Endothelial cell of umbilical vein (primary cell): ENCODE measurements around the gene ENGASE. TPM values are rescaled to one million over a fixed set of nuclear protein-coding genes. Genes with fewer than 3 reads are reported as not detected.

Experiments used
- BruUV-seq: library from RNA; stranded (reverse); fragments of 400-500 nt; replicated peaks from 2 replicates; lab custom pipeline; 2021; lab: Mats Ljungman, UMichigan
- CTCF ChIA-PET: fragments of 300-600, 350-600 bp; sonication (Branson Sonifier 250); formaldehyde crosslinking; loops from one replicate; lab custom pipeline; 2021; ENCODE audit warnings: antibody characterized with exemption, inconsistent platforms; lab: Charles Lee
- POLR2A ChIA-PET: fragments of 300-600, 350-600 bp; sonication (Branson Sonifier 250); formaldehyde crosslinking; loops from one replicate; lab custom pipeline; 2021; ENCODE audit warnings: antibody characterized with exemption, inconsistent platforms; lab: Charles Lee
- DNase-seq: peaks from one replicate; pipeline ENCODE4 v3.0.0-alpha.2; 2011; ENCODE audit warnings: low read depth, low spot score
- FAIRE-seq: peaks from 2 replicates; lab custom pipeline; 2011; peaks lifted over from hg19 to GRCh38; lab: Jason Lieb, UNC
- H2AFZ ChIP-seq: 2 replicates; pipeline ENCODE4 v1.6.0; 2012; ENCODE audit warnings: low read depth, low read length, control low read depth, inconsistent platforms
- H3K27ac ChIP-seq: 2 replicates; pipeline ENCODE4 v1.5.1; 2011; ENCODE audit warnings: low read depth, mild to moderate bottlenecking, control low read depth, low read length, moderate library complexity; ENCODE audit not compliant: insufficient read depth
- H3K27me3 ChIP-seq, 2 experiments: 2 replicates each; pipeline versions ENCODE4 v1.6.0 to v1.6.1; 2011; ENCODE audit warnings: low read length in 2 of 2, mixed read lengths in 1 of 2; ENCODE audit not compliant: control insufficient read depth in 2 of 2, insufficient read depth in 2 of 2
- H3K36me3 ChIP-seq, 2 experiments: 2 replicates in 1 of 2; 3 replicates in 1 of 2; pipeline ENCODE4 v1.5.1; 2011; ENCODE audit warnings: low read length in 2 of 2, mild to moderate bottlenecking in 1 of 2, moderate library complexity in 1 of 2; ENCODE audit not compliant: control insufficient read depth in 2 of 2, insufficient read depth in 2 of 2; ENCODE audit errors: extremely low read depth in 1 of 2
- H3K4me1 ChIP-seq: 3 replicates; pipeline ENCODE4 v1.5.1; 2011; ENCODE audit warnings: mild to moderate bottlenecking, low read length; ENCODE audit not compliant: control insufficient read depth, insufficient read depth; ENCODE audit errors: extremely low read depth
- H3K4me2 ChIP-seq: 2 replicates; pipeline ENCODE4 v1.6.1; 2011; ENCODE audit warnings: low read length, control low read depth, mixed read lengths; ENCODE audit not compliant: insufficient read depth
- H3K4me3 ChIP-seq, 3 experiments: fragments of 200-600 bp in 1 of 3; sonication (generic), shearing (Covaris generic) in 1 of 3; replicated peaks in 1 of 3; 2 replicates each; pipeline ENCODE4 v1.5.1; 2011 to 2016; ENCODE audit warnings: control low read depth in 3 of 3, low read length in 3 of 3, mild to moderate bottlenecking in 2 of 3, inconsistent platforms in 1 of 3, low read depth in 1 of 3, moderate library complexity in 1 of 3; ENCODE audit not compliant: insufficient read depth in 1 of 3
- H3K79me2 ChIP-seq: 2 replicates; pipeline ENCODE4 v1.6.0; 2012; ENCODE audit warnings: low read length, inconsistent platforms; ENCODE audit not compliant: control insufficient read depth, insufficient read depth
- H3K9ac ChIP-seq: replicated peaks from 2 replicates; pipeline ENCODE3; 2011; ENCODE audit warnings: low read length, control low read depth; ENCODE audit not compliant: insufficient read depth; ENCODE audit errors: extremely low read depth
- H3K9me1 ChIP-seq: replicated peaks from 3 replicates; pipeline ENCODE4 v1.6.0; 2011; ENCODE audit warnings: mild to moderate bottlenecking, low read length; ENCODE audit not compliant: control insufficient read depth, insufficient read depth; ENCODE audit errors: extremely low read depth
- H3K9me3 ChIP-seq: replicated peaks from 2 replicates; pipeline ENCODE4 v1.5.1; 2012; ENCODE audit warnings: low read length, inconsistent platforms; ENCODE audit not compliant: control insufficient read depth, insufficient read depth
- H4K20me1 ChIP-seq: replicated peaks from 2 replicates; pipeline ENCODE3; 2011; ENCODE audit warnings: mild to moderate bottlenecking, low read length; ENCODE audit not compliant: control insufficient read depth, insufficient read depth; ENCODE audit errors: extremely low read depth
- EZH2 ChIP-seq: IDR thresholded peaks from 2 replicates; pipeline ENCODE4 v1.6.1; 2012; ENCODE audit warnings: borderline replicate concordance, low read depth, mild to moderate bottlenecking, moderate library complexity, low read length, inconsistent platforms; ENCODE audit not compliant: severe bottlenecking
- FOS ChIP-seq: IDR thresholded peaks from 2 replicates; pipeline ENCODE4 v1.6.1; 2011; ENCODE audit warnings: mild to moderate bottlenecking, low read length, moderate library complexity, borderline replicate concordance; ENCODE audit not compliant: insufficient read depth
- GATA2 ChIP-seq: IDR thresholded peaks from 2 replicates; pipeline ENCODE4 v1.7.0; 2011; ENCODE audit warnings: low read depth, mild to moderate bottlenecking, moderate library complexity, mixed read lengths, low read length; ENCODE audit not compliant: insufficient read length, insufficient read depth
- JUN ChIP-seq: IDR thresholded peaks from 2 replicates; pipeline ENCODE4 v1.6.1; 2011; ENCODE audit warnings: borderline replicate concordance, low read depth; ENCODE audit not compliant: insufficient read length, insufficient read depth
- MYC ChIP-seq: IDR thresholded peaks from one replicate; pipeline ENCODE4 v1.6.1; 2011; ENCODE audit warnings: mild to moderate bottlenecking, low read depth, low read length
- POLR2A ChIP-seq: IDR thresholded peaks from 2 replicates; pipeline ENCODE4 v1.6.1; 2012; ENCODE audit warnings: low read depth, mild to moderate bottlenecking, control low read depth, low read length
- POLR2AphosphoS5 ChIP-seq: IDR thresholded peaks from 2 replicates; pipeline ENCODE4 v1.6.1; 2012; ENCODE audit warnings: low read depth, mild to moderate bottlenecking, control low read depth, low read length, moderate library complexity; ENCODE audit not compliant: insufficient read depth
- dilution Hi-C: fragments of 300-500 bp; cut with MboI; formaldehyde crosslinking; loops from one replicate; pipeline ENCODE4 v1.15.0; 2019; ENCODE audit warnings: low sequenced_read_pairs; ENCODE audit not compliant: extremely low pct_ligation_motif_present
- intact Hi-C: fragments of 100-400 bp; cut with micrococcal nuclease; formaldehyde crosslinking; loops from one replicate; pipeline ENCODE4 v1.10.0; 2022
- polyA plus RNA-seq, 4 experiments: library from polyadenylated mRNA; depleted of rRNA in 3 of 4; stranded (reverse) in 3 of 4; unstranded in 1 of 4; fragments of >200 nt; gene quantifications; 2 replicates each; pipeline versions ENCODE4 v1.2.1 to v1.2.3, GENCODE V29; 2011 to 2012; ENCODE audit warnings: missing spikeins in 1 of 4
- total RNA-seq: library from RNA; stranded (reverse); gene quantifications from 2 replicates; pipeline ENCODE4 v1.2.3, GENCODE V29; 2021
- TF ChIP-seq, protein P1 (sequence below), 2 donors: IDR thresholded peaks; 1 replicate in 1 of 2; 2 replicates in 1 of 2; pipeline ENCODE4 v1.5.1; 2011; ENCODE audit warnings: low read length in 2 of 2, mild to moderate bottlenecking in 2 of 2, moderate library complexity in 2 of 2, control low read depth in 1 of 2, inconsistent platforms in 1 of 2, low read depth in 1 of 2; ENCODE audit not compliant: insufficient read depth in 1 of 2; ENCODE audit errors: extremely low read depth in 1 of 2
- TF ChIP-seq, protein P2 (sequence below): IDR thresholded peaks from 2 replicates; pipeline ENCODE4 v1.6.1; 2011; ENCODE audit not compliant: insufficient read depth, insufficient read length

ENGASE gene
- total and polyA plus RNA-seq, 2 donors (not counting 3 experiments of a cell fraction or from before 2014, with no cell fraction given) = 13.7 to 20.8 TPM

DNA sequence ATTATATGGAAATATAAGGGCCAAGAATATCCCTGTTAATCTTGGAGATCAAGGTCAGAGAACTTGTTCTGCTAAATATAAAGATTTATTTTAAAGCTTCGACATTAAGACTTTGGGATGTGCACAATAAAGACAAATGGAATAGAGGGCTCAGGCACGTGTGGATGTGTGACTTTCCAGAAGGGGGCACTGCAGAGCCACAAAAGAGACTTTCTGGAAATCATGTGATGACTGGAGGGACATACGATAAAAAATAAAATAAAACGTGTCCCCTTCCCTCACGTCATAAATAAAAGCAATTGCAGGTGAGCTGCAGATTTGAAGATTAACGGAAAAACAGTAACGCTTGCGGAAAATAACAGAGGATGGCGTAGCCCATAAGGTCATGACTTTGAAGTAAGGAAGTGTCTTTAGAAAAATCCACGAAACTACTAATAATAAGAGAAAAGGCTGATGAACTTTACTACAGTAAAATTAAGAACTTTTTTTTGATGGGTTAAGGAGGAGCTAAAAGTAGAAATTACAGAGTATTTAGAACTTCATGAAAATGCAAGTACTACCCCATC is 9.4 kb upstream of the ENGASE start:
- Histone ChIP-seq H3K9ac (no peak overlapping the region), H3K4me2 (no peak overlapping the region), H3K4me1 (no peaks in the 10 kb centered on the region), H3K79me2 (no peaks in the 10 kb centered on the region), H3K9me3 (no peaks in the 10 kb centered on the region), H3K27me3 (peaks cover 4 to 7% of the 10 kb centered on the region in 2 experiments), H2AFZ (no peak overlapping the region), H3K4me3 (no peak overlapping the region), H4K20me1 (no peaks in the 10 kb centered on the region), H3K36me3 (no peaks in the 10 kb centered on the region), H3K9me1 (no peaks in the 10 kb centered on the region), H3K27ac (no peak overlapping the region)
- dilution Hi-C loops = no loop called here
- no TSS peak for BruUV-seq
- FAIRE-seq = peak; percentile 4
- DNase-seq = peak; percentile 45
- TF ChIP-seq, protein P1, sequence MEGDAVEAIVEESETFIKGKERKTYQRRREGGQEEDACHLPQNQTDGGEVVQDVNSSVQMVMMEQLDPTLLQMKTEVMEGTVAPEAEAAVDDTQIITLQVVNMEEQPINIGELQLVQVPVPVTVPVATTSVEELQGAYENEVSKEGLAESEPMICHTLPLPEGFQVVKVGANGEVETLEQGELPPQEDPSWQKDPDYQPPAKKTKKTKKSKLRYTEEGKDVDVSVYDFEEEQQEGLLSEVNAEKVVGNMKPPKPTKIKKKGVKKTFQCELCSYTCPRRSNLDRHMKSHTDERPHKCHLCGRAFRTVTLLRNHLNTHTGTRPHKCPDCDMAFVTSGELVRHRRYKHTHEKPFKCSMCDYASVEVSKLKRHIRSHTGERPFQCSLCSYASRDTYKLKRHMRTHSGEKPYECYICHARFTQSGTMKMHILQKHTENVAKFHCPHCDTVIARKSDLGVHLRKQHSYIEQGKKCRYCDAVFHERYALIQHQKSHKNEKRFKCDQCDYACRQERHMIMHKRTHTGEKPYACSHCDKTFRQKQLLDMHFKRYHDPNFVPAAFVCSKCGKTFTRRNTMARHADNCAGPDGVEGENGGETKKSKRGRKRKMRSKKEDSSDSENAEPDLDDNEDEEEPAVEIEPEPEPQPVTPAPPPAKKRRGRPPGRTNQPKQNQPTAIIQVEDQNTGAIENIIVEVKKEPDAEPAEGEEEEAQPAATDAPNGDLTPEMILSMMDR (IDR thresholded peaks at IDR 0.05; ENCODE audit: extremely low read depth in 1 of 2, insufficient read depth in 1 of 2, low read depth in 1 of 2, low read length in 2 of 2) = peak; percentile 45 to 52
- TF ChIP-seq EZH2 = no peak
- ChIA-PET CTCF (interaction anchor here (0.6 to 7.6 kb wide), 11 partner anchors 9 to 862 kb away, joined by 3 to 71 read pairs (median 5); partner anchors contain the start of gene ENGASE), POLR2A (no interaction called here)
- intact Hi-C loops = loop anchor here (1.0 kb wide), 3 partner anchors 17 to 328 kb away; no protein-coding TSS in a partner anchor

DNA sequence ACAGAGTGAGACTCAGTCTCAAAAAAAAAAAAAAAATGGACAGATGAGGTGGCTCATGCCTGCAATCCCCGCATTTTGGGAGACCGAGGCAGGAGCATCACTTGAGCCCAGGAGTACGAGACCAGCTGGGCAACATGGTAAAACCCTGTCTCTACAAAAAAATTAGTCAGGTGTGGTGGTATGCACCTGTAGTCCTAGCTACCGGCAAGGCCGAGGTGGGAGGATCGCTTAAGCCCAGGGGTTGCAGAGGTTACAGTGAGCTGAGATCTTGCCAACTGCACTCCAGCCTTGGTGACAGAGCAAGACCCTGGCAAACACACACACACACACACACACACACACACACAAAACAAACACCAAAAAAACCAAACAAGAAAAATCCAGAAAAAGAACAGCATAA is 7.7 kb upstream of the ENGASE start:
- peaks cover 5 to 9% of the 10 kb centered on the region in 2 experiments for H3K27me3 ChIP-seq
- TF ChIP-seq FOS = no peak
- TF ChIP-seq EZH2 = no peak
- no peak for TF ChIP-seq JUN
- no peak for TF ChIP-seq POLR2A
- no peak for TF ChIP-seq MYC
- TF ChIP-seq, protein P1 (IDR thresholded peaks at IDR 0.05; ENCODE audit: extremely low read depth in 1 of 2, insufficient read depth in 1 of 2, low read depth in 1 of 2, low read length in 2 of 2) = no peak
- TF ChIP-seq, protein P2, sequence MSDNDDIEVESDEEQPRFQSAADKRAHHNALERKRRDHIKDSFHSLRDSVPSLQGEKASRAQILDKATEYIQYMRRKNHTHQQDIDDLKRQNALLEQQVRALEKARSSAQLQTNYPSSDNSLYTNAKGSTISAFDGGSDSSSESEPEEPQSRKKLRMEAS = no peak
- no peak for TF ChIP-seq POLR2AphosphoS5
- TF ChIP-seq GATA2 = no peak
- no peaks in the 10 kb centered on the region for H3K9me1 ChIP-seq
- no peak overlapping the region for H3K4me3 ChIP-seq
- H4K20me1 ChIP-seq = no peaks in the 10 kb centered on the region
- no peaks in the 10 kb centered on the region for H3K9me3 ChIP-seq
- H3K4me1 ChIP-seq = no peaks in the 10 kb centered on the region
- FAIRE-seq (no peak), DNase-seq (no peak)
- no peaks in the 10 kb centered on the region for H3K79me2 ChIP-seq
- no peak overlapping the region for H2AFZ ChIP-seq
- ChIA-PET POLR2A (no interaction called here), CTCF (interaction anchor here (1.2 to 2.7 kb wide), 4 partner anchors 7 to 325 kb away, joined by 3 to 37 read pairs (median 4); no protein-coding TSS in a partner anchor)
- BruUV-seq = no TSS peak
- intact Hi-C loops (no loop called here), dilution Hi-C loops (no loop called here)
- no peak overlapping the region for H3K9ac ChIP-seq
- H3K4me2 ChIP-seq = no peak overlapping the region
- no peaks in the 10 kb centered on the region for H3K36me3 ChIP-seq
- no peak overlapping the region for H3K27ac ChIP-seq
